Measurements from ENCODE around the gene SERINC4.

The SERINC4 gene

GRCh38 chr15:43748376-43748775 is 51.6 kb downstream of the SERINC4 start:
- DNase-seq = no peak

- DNase-seq = peak; percentile 2
These were observed 53.1 kb downstream of the SERINC4 start for GRCh38 chr15:43746903-43747309.

- DNase-seq = peak; percentile 78
These were observed 53.6 kb downstream of the SERINC4 start, which contains the start of gene PDIA3 for GRCh38 chr15:43746245-43746902. PDIA3 (plus strand) TSS chr15:43746438; CDS start chr15:43746540, 102 bp downstream.
